NCI-H146 (cell line): ENCODE data around the gene CDH4.

Experiments
- DNase-seq: peaks from one replicate; lab custom pipeline; 2025; lab: John Stamatoyannopoulos, UW

CDH4 gene

GRCh38 chr20:61901392-61902220 is 649.5 kb downstream of the CDH4 start:
- peak; percentile 69 for DNase-seq

- peak; percentile 37 for DNase-seq
Observed at GRCh38 chr20:61902221-61902869, 650.3 kb downstream of the CDH4 start.

- DNase-seq: peak; percentile 24
Observed at GRCh38 chr20:61903575-61904340, 651.7 kb downstream of the CDH4 start.

- DNase-seq: no peak
Observed at GRCh38 chr20:61904456-61904855, 652.4 kb downstream of the CDH4 start.

GRCh38 chr20:61905781-61906523 is 653.9 kb downstream of the CDH4 start:
- DNase-seq: no peak

- DNase-seq: no peak
Observed at GRCh38 chr20:61907081-61907891, 655.2 kb downstream of the CDH4 start.

- DNase-seq: peak; percentile 39
Observed at GRCh38 chr20:61908057-61909026, 656.3 kb downstream of the CDH4 start.

- DNase-seq: no peak
Observed at GRCh38 chr20:61909028-61909427, 657.0 kb downstream of the CDH4 start.

GRCh38 chr20:61909821-61910220 is 657.8 kb downstream of the CDH4 start:
- DNase-seq: no peak

- DNase-seq: no peak
Observed at GRCh38 chr20:61911824-61912223, 659.8 kb downstream of the CDH4 start.

GRCh38 chr20:61912665-61913422 is 660.8 kb downstream of the CDH4 start:
- no peak for DNase-seq

- no peak for DNase-seq
Observed at GRCh38 chr20:61913423-61914225, 661.6 kb downstream of the CDH4 start.

GRCh38 chr20:61915101-61915500 is 663.0 kb downstream of the CDH4 start:
- no peak for DNase-seq

- no peak for DNase-seq
Observed at GRCh38 chr20:61916318-61916891, 664.3 kb downstream of the CDH4 start.

GRCh38 chr20:61917474-61918145 is 665.5 kb downstream of the CDH4 start:
- DNase-seq: peak; percentile 37

GRCh38 chr20:61918548-61918947 is 666.5 kb downstream of the CDH4 start:
- no peak for DNase-seq

GRCh38 chr20:61919239-61919638 is 667.2 kb downstream of the CDH4 start:
- DNase-seq: no peak
